HEK293 (cell line): ENCODE data around the gene OSBP2.

Experiments
- CTCF ChIA-PET: fragments of 350-600 bp; formaldehyde crosslinking; extraction: SDS; loops from one replicate; lab custom pipeline; 2021; ENCODE audit warnings: antibody characterized with exemption; lab: Yijun Ruan, JAX
- POLR2A ChIA-PET: fragments of 300-600 bp; formaldehyde crosslinking; extraction: SDS; loops from one replicate; lab custom pipeline; 2020; ENCODE audit warnings: antibody characterized with exemption, inconsistent platforms; lab: Yijun Ruan, JAX
- H3K27ac ChIP-seq: fragments of 200-500 bp; sonication (Bioruptor generic); 2 replicates; pipeline ENCODE4 v1.5.1; 2014; ENCODE audit warnings: low read depth, low read length, control low read depth, inconsistent platforms; ENCODE audit errors: extremely low read depth
- H3K36me3 ChIP-seq, 2 experiments: fragments of 200-500 bp in 1 of 2; sonication (Bioruptor generic) in 1 of 2; 1 replicate in 1 of 2; 2 replicates in 1 of 2; pipeline ENCODE4 v1.5.1; 2014 to 2017; ENCODE audit warnings: inconsistent platforms in 2 of 2, low read length in 2 of 2; ENCODE audit not compliant: control insufficient read depth in 2 of 2, insufficient read depth in 1 of 2
- H3K4me1 ChIP-seq: fragments of 200-500 bp; sonication (Bioruptor generic); 2 replicates; pipeline ENCODE4 v1.5.1; 2014; ENCODE audit warnings: mild to moderate bottlenecking, low read length, inconsistent platforms; ENCODE audit not compliant: control insufficient read depth, insufficient read depth
- H3K4me3 ChIP-seq: 2 replicates; pipeline ENCODE4 v1.5.1; 2011; ENCODE audit warnings: low read depth, mild to moderate bottlenecking, control low read depth, low read length, moderate library complexity
- H3K9me3 ChIP-seq: fragments of 200-500 bp; sonication (Bioruptor generic); 2 replicates; pipeline ENCODE4 v1.5.1; 2014; ENCODE audit warnings: low read depth, low read length, inconsistent platforms; ENCODE audit not compliant: control insufficient read depth, insufficient read depth
- INSM2 ChIP-seq: fragments of 450-650 bp; formaldehyde crosslinking; IDR thresholded peaks from 2 replicates; pipeline ENCODE4 v1.5.1; 2016; ENCODE audit warnings: missing biosample characterization, missing genetic modification characterization
- KLF9 ChIP-seq: fragments of 450-650 bp; formaldehyde crosslinking; IDR thresholded peaks from 2 replicates; pipeline ENCODE4 v1.5.1; 2016; ENCODE audit warnings: missing biosample characterization, missing genetic modification characterization, low read depth
- PRDM2 ChIP-seq: fragments of 450-650 bp; formaldehyde crosslinking; IDR thresholded peaks from 2 replicates; pipeline ENCODE4 v1.5.1; 2016; ENCODE audit warnings: missing biosample characterization, missing genetic modification characterization, borderline replicate concordance
- PRDM6 ChIP-seq: fragments of 450-650 bp; formaldehyde crosslinking; IDR thresholded peaks from 2 replicates; pipeline ENCODE4 v1.5.1; 2017; ENCODE audit warnings: missing biosample characterization, missing genetic modification characterization
- ZBTB48 ChIP-seq: fragments of 450-650 bp; formaldehyde crosslinking; IDR thresholded peaks from 2 replicates; pipeline ENCODE4 v1.5.1; 2016; ENCODE audit warnings: missing biosample characterization, missing genetic modification characterization
- ZFP37 ChIP-seq: fragments of 450-650 bp; formaldehyde crosslinking; IDR thresholded peaks from 2 replicates; pipeline ENCODE4 v1.5.1; 2016; ENCODE audit warnings: missing biosample characterization, missing genetic modification characterization
- ZNF114 ChIP-seq: fragments of 450-650 bp; formaldehyde crosslinking; IDR thresholded peaks from 2 replicates; pipeline ENCODE4 v1.5.0; 2017; ENCODE audit warnings: missing biosample characterization, missing genetic modification characterization
- ZNF341 ChIP-seq: fragments of 450-650 bp; formaldehyde crosslinking; IDR thresholded peaks from 2 replicates; pipeline ENCODE4; 2016; ENCODE audit warnings: low read depth, missing biosample characterization, missing genetic modification characterization
- ZNF48 ChIP-seq: fragments of 450-650 bp; formaldehyde crosslinking; IDR thresholded peaks from 2 replicates; pipeline ENCODE4 v1.5.1; 2016; ENCODE audit warnings: missing biosample characterization, missing genetic modification characterization
- ZNF488 ChIP-seq: fragments of 450-650 bp; formaldehyde crosslinking; IDR thresholded peaks from 2 replicates; pipeline ENCODE4 v1.5.1; 2016; ENCODE audit warnings: missing biosample characterization, missing genetic modification characterization
- ZNF501 ChIP-seq: fragments of 450-650 bp; formaldehyde crosslinking; IDR thresholded peaks from 2 replicates; pipeline ENCODE4 v1.5.1; 2016; ENCODE audit warnings: missing biosample characterization, missing genetic modification characterization
- ZNF548 ChIP-seq: fragments of 450-650 bp; formaldehyde crosslinking; IDR thresholded peaks from 2 replicates; pipeline ENCODE4 v1.5.1; 2016; ENCODE audit warnings: missing biosample characterization, missing genetic modification characterization
- ZNF549 ChIP-seq: fragments of 450-650 bp; IDR thresholded peaks from 2 replicates; pipeline ENCODE4 v1.5.1; 2018; ENCODE audit warnings: missing biosample characterization, missing genetic modification characterization, mild to moderate bottlenecking, inconsistent platforms, moderate library complexity
- ZNF624 ChIP-seq: fragments of 450-650 bp; formaldehyde crosslinking; IDR thresholded peaks from 2 replicates; pipeline ENCODE4 v1.5.1; 2017; ENCODE audit warnings: missing biosample characterization, missing genetic modification characterization
- ZNF701 ChIP-seq: fragments of 450-650 bp; formaldehyde crosslinking; IDR thresholded peaks from 2 replicates; pipeline ENCODE4 v1.5.1; 2016; ENCODE audit warnings: missing biosample characterization, missing genetic modification characterization
- ZSCAN5A ChIP-seq: fragments of 450-650 bp; formaldehyde crosslinking; IDR thresholded peaks from 2 replicates; pipeline ENCODE4 v1.5.1; 2016; ENCODE audit warnings: missing biosample characterization, missing genetic modification characterization

Gene OSBP2

GRCh38 chr22:30943368-30943767, 248.7 kb downstream of the OSBP2 start:
- Histone ChIP-seq H3K27ac (no peak overlapping the region), H3K36me3 (peaks cover 53 to 98% of the 10 kb centered on the region in 2 experiments), H3K9me3 (no peaks in the 10 kb centered on the region), H3K4me1 (no peaks in the 10 kb centered on the region), H3K4me3 (no peak overlapping the region)
- ChIA-PET POLR2A (no interaction called here), CTCF (no interaction called here)
- TF ChIP-seq ZNF549 (tag by site-specific recombination) (no peak), ZNF701 (tag by site-specific recombination) (no peak)

GRCh38 chr22:30944986-30945385, 250.3 kb downstream of the OSBP2 start:
- ChIA-PET POLR2A (no interaction called here), CTCF (interaction anchor here (2.0 to 3.0 kb wide), 2 partner anchors 25 to 137 kb away, joined by 7 to 13 read pairs; partner anchors contain the start of gene SMTN)
- no peak overlapping the region for H3K4me3 ChIP-seq
- no peak for TF ChIP-seq ZSCAN5A (tag by site-specific recombination)
- TF ChIP-seq ZFP37 (tag by site-specific recombination): no peak
- no peak for TF ChIP-seq KLF9 (tag by site-specific recombination)
- no peak for TF ChIP-seq ZNF501 (tag by site-specific recombination)
- TF ChIP-seq PRDM2: no peak
- TF ChIP-seq ZNF488 (tag by site-specific recombination): no peak
- TF ChIP-seq ZNF548 (tag by site-specific recombination): no peak
- no peak for TF ChIP-seq ZNF48 (tag by site-specific recombination)
- no peak for TF ChIP-seq ZNF624 (tag by site-specific recombination)
- no peak for TF ChIP-seq ZBTB48 (tag by site-specific recombination)
- TF ChIP-seq INSM2 (tag by site-specific recombination): no peak
- no peak for TF ChIP-seq ZNF341
- TF ChIP-seq PRDM6 (tag by site-specific recombination): no peak
- no peak for TF ChIP-seq ZNF114 (tag by site-specific recombination)
- TF ChIP-seq, all 188 proteins: peak for 0
- Histone ChIP-seq H3K27ac (no peak overlapping the region), H3K4me1 (no peaks in the 10 kb centered on the region), H3K9me3 (no peaks in the 10 kb centered on the region), H3K36me3 (peaks cover 50 to 98% of the 10 kb centered on the region in 2 experiments)
